HCT116 (cell line): ENCODE data around the gene USO1. TPM values are rescaled to one million over a fixed set of nuclear protein-coding genes. Genes with fewer than 3 reads are reported as not detected.

Experiments
- ATAC-seq: fragments of 200-7000 bp; cut with Tn5 transposase; 2 replicates; pipeline ENCODE4 v1.9.1; 2020; ENCODE audit warnings: mild to moderate bottlenecking, moderate library complexity
- BruUV-seq: library from RNA; stranded (reverse); fragments of 400-500 nt; replicated peaks from 2 replicates; lab custom pipeline; 2021; lab: Mats Ljungman, UMichigan
- CTCF ChIA-PET: fragments of 300-600 bp; sonication (Branson Sonifier 250); formaldehyde crosslinking; loops from one replicate; lab custom pipeline; 2021; ENCODE audit warnings: antibody characterized with exemption; lab: Charles Lee
- POLR2A ChIA-PET: fragments of 300-600, 350-600 bp; sonication (Branson Sonifier 250); formaldehyde crosslinking; loops from one replicate; lab custom pipeline; 2021; ENCODE audit warnings: antibody characterized with exemption; lab: Charles Lee
- RAD21 ChIA-PET, 2 experiments: fragments of 300-600 bp; sonication (Branson Sonifier 250); formaldehyde crosslinking; loops; one replicate each; lab custom pipeline; 2023; ENCODE audit warnings: low total read pairs in 2 of 2; ENCODE audit not compliant: uncharacterized antibody in 2 of 2, unreplicated experiment in 2 of 2, low non-redundant PET in 1 of 2; lab: Charles Lee
- DNase-seq: peaks from one replicate; pipeline ENCODE4 v3.0.0-alpha.2; 2010; ENCODE audit warnings: low read depth, low spot score
- H2AFZ ChIP-seq: fragments of 200-600 bp; shearing (Covaris generic), sonication (generic); 2 replicates; pipeline ENCODE4 v1.6.1; 2017; ENCODE audit warnings: low read depth, mixed run types, mixed read lengths, antibody characterized with exemption, low read length; ENCODE audit not compliant: poor library complexity, severe bottlenecking
- H3K27ac ChIP-seq: 2 replicates; pipeline ENCODE4 v1.5.1; 2012; ENCODE audit warnings: low read depth, low read length
- H3K27me3 ChIP-seq: fragments of 200-600 bp; sonication (generic); 2 replicates; pipeline ENCODE4 v1.6.1; 2016; ENCODE audit warnings: mixed run types, low read length, mixed read lengths; ENCODE audit not compliant: insufficient read depth
- H3K36me3 ChIP-seq, 2 experiments: fragments of 200-500 bp in 1 of 2; fragments of 200-600 bp in 1 of 2; sonication (Bioruptor generic) in 1 of 2; sonication (generic) in 1 of 2; 2 replicates each; pipeline versions ENCODE4 v1.5.1 to v1.6.1; 2014 to 2016; ENCODE audit warnings: low read length in 2 of 2, inconsistent platforms in 1 of 2, mixed read lengths in 1 of 2, mixed run types in 1 of 2; ENCODE audit not compliant: insufficient read depth in 2 of 2, control insufficient read depth in 1 of 2
- H3K4me1 ChIP-seq, 2 experiments: fragments of 200-600 bp in 1 of 2; sonication (generic) in 1 of 2; 2 replicates each; pipeline versions ENCODE4 v1.5.1 to v1.6.1; 2012 to 2017; ENCODE audit warnings: low read length in 2 of 2, inconsistent platforms in 1 of 2, mild to moderate bottlenecking in 1 of 2, mixed read lengths in 1 of 2, mixed run types in 1 of 2, moderate library complexity in 1 of 2; ENCODE audit not compliant: insufficient read depth in 2 of 2, control insufficient read depth in 1 of 2
- H3K4me2 ChIP-seq: fragments of 200-600 bp; sonication (generic); 2 replicates; pipeline ENCODE4 v1.6.1; 2017; ENCODE audit warnings: mixed run types, low read length, mixed read lengths
- H3K4me3 ChIP-seq, 2 experiments: fragments of 200-600 bp in 1 of 2; sonication (generic) in 1 of 2; replicated peaks in 1 of 2; 2 replicates each; pipeline ENCODE4 v1.5.1; 2011 to 2016; ENCODE audit warnings: low read length in 2 of 2, control low read depth in 1 of 2, low read depth in 1 of 2, mild to moderate bottlenecking in 1 of 2, mixed read lengths in 1 of 2, mixed run types in 1 of 2
- H3K79me2 ChIP-seq: fragments of 200-600 bp; sonication (generic); 2 replicates; pipeline ENCODE4 v1.6.1; 2017; ENCODE audit warnings: mild to moderate bottlenecking, mixed run types, low read length, moderate library complexity, mixed read lengths; ENCODE audit not compliant: insufficient read depth
- H3K9ac ChIP-seq: fragments of 200-600 bp; sonication (generic); 2 replicates; pipeline ENCODE4 v1.6.1; 2016; ENCODE audit warnings: low read length, mixed read lengths
- H3K9me2 ChIP-seq: fragments of 200-600 bp; sonication (generic), shearing (Covaris generic); 2 replicates; pipeline ENCODE4 v1.6.1; 2017; ENCODE audit warnings: mixed run types, mild to moderate bottlenecking, moderate library complexity; ENCODE audit not compliant: insufficient read depth
- H3K9me3 ChIP-seq, 2 experiments: fragments of 200-500 bp in 1 of 2; fragments of 200-600 bp in 1 of 2; sonication (Bioruptor generic) in 1 of 2; sonication (generic) in 1 of 2; 2 replicates each; pipeline ENCODE4 v1.6.1; 2014 to 2017; ENCODE audit warnings: low read length in 2 of 2, mixed read lengths in 2 of 2, inconsistent platforms in 1 of 2, low read depth in 1 of 2, mild to moderate bottlenecking in 1 of 2, mixed run types in 1 of 2, moderate library complexity in 1 of 2; ENCODE audit not compliant: control insufficient read depth in 1 of 2, insufficient read depth in 1 of 2
- H4K20me1 ChIP-seq: fragments of 200-600 bp; sonication (generic), shearing (Covaris generic); 2 replicates; pipeline ENCODE4 v1.6.1; 2017; ENCODE audit warnings: mixed run types, mild to moderate bottlenecking, moderate library complexity; ENCODE audit not compliant: insufficient read depth
- ATF3 ChIP-seq: IDR thresholded peaks from 2 replicates; pipeline ENCODE4 v1.6.1; 2012
- CBX3 ChIP-seq: IDR thresholded peaks from 2 replicates; pipeline ENCODE4 v1.6.1; 2012; ENCODE audit warnings: low read depth
- CEBPB ChIP-seq: IDR thresholded peaks from 2 replicates; pipeline ENCODE4 v1.6.1; 2012; ENCODE audit warnings: low read depth
- CTCF ChIP-seq, 3 experiments: fragments of 200-600 bp in 1 of 3; sonication (generic) in 1 of 3; IDR thresholded peaks in 2 of 3; conservative IDR thresholded peaks in 1 of 3; 2 replicates each; pipeline ENCODE4 v1.5.1; 2012 to 2017; ENCODE audit warnings: low read depth in 2 of 3, low read length in 2 of 3, antibody characterized with exemption in 1 of 3, borderline replicate concordance in 1 of 3, control low read depth in 1 of 3, mild to moderate bottlenecking in 1 of 3, mixed read lengths in 1 of 3, mixed run types in 1 of 3, moderate library complexity in 1 of 3; ENCODE audit not compliant: insufficient read depth in 1 of 3
- ELF1 ChIP-seq: IDR thresholded peaks from 2 replicates; pipeline ENCODE4 v1.6.1; 2012; ENCODE audit warnings: low read depth, borderline replicate concordance
- EZH2 ChIP-seq: fragments of 200-600 bp; sonication (generic); IDR thresholded peaks from 2 replicates; pipeline ENCODE4 v1.6.1; 2017; ENCODE audit warnings: antibody characterized with exemption, mixed run types
- EZH2phosphoT487 ChIP-seq: fragments of 200-600 bp; IDR thresholded peaks from 2 replicates; pipeline ENCODE4 v1.6.1; 2018; ENCODE audit warnings: antibody characterized with exemption, borderline replicate concordance
- FOSL1 ChIP-seq: IDR thresholded peaks from 2 replicates; pipeline ENCODE4 v1.6.1; 2012; ENCODE audit warnings: low read depth
- JUND ChIP-seq: IDR thresholded peaks from 2 replicates; pipeline ENCODE4 v1.6.1; 2012
- POLR2A ChIP-seq: IDR thresholded peaks from 2 replicates; pipeline ENCODE4 v1.7.0; 2011; ENCODE audit warnings: borderline replicate concordance; ENCODE audit not compliant: insufficient read depth, insufficient read length; ENCODE audit errors: extremely low read depth
- POLR2AphosphoS5 ChIP-seq: IDR thresholded peaks from 2 replicates; pipeline ENCODE4 v1.6.1; 2011; ENCODE audit warnings: mild to moderate bottlenecking, low read depth, low read length, moderate library complexity
- RAD21 ChIP-seq: IDR thresholded peaks from 2 replicates; pipeline ENCODE4 v1.6.1; 2012; ENCODE audit warnings: low read depth, mild to moderate bottlenecking
- REST ChIP-seq: IDR thresholded peaks from 2 replicates; pipeline ENCODE4 v1.6.1; 2012; ENCODE audit warnings: low read depth
- SIN3A ChIP-seq: IDR thresholded peaks from 2 replicates; pipeline ENCODE4 v1.6.1; 2012; ENCODE audit warnings: low read depth
- SP1 ChIP-seq: IDR thresholded peaks from 2 replicates; pipeline ENCODE4 v1.6.1; 2012; ENCODE audit warnings: low read depth
- SRF ChIP-seq: IDR thresholded peaks from 2 replicates; pipeline ENCODE4 v1.6.1; 2012; ENCODE audit warnings: low read depth
- TCF7L2 ChIP-seq: IDR thresholded peaks from 2 replicates; pipeline ENCODE4 v1.7.0; 2011; ENCODE audit warnings: borderline replicate concordance, inconsistent platforms; ENCODE audit not compliant: insufficient read depth, insufficient read length; ENCODE audit errors: extremely low read depth
- YY1 ChIP-seq: IDR thresholded peaks from 2 replicates; pipeline ENCODE4 v1.6.1; 2011; ENCODE audit warnings: low read length, low read depth, moderate library complexity, mild to moderate bottlenecking; ENCODE audit not compliant: insufficient replicate concordance; ENCODE audit errors: extremely low read depth
- ZBTB33 ChIP-seq: IDR thresholded peaks from 2 replicates; pipeline ENCODE4 v1.6.1; 2011; ENCODE audit warnings: mild to moderate bottlenecking, low read length, moderate library complexity; ENCODE audit not compliant: insufficient replicate concordance; ENCODE audit errors: extremely low read depth
- ZFX ChIP-seq: fragments of 450-650 bp; IDR thresholded peaks from 2 replicates; pipeline ENCODE4 v1.6.1; 2017
- intact Hi-C: fragments of 100-400 bp; cut with micrococcal nuclease; formaldehyde crosslinking; loops from 2 replicates; pipeline ENCODE4 v1.10.0; 2022
- total RNA-seq: library from RNA; stranded (reverse); gene quantifications from one replicate; pipeline ENCODE4 v1.2.1, GENCODE V29; 2021; ENCODE audit not compliant: unreplicated experiment

Gene USO1
- total RNA-seq, 1 experiment from 2014 or later = 72.7 TPM

GRCh38 chr4:75781305-75781704, 56.9 kb downstream of the USO1 start:
- Histone ChIP-seq H3K27me3 (no peaks in the 10 kb centered on the region), H3K79me2 (no peaks in the 10 kb centered on the region), H3K9me3 (no peaks in the 10 kb centered on the region), H3K4me3 (no peak overlapping the region), H3K4me1 (no peaks in the 10 kb centered on the region), H3K4me2 (no peak overlapping the region), H3K27ac (no peak overlapping the region), H3K9ac (no peak overlapping the region), H3K9me2 (no peaks in the 10 kb centered on the region), H3K36me3 (peaks cover 17 to 30% of the 10 kb centered on the region in 2 experiments), H2AFZ (no peak overlapping the region), H4K20me1 (no peaks in the 10 kb centered on the region)
- TF ChIP-seq EZH2 (no peak), CBX3 (no peak), ZFX (no peak), EZH2phosphoT487 (no peak), JUND (no peak), ELF1 (no peak), SIN3A (no peak), POLR2A (no peak), ZBTB33 (no peak), REST (no peak), YY1 (no peak), CEBPB (no peak), SP1 (no peak), CTCF (IDR thresholded peaks at IDR 0.05 in 2 of 3, conservative IDR thresholded peaks at IDR 0.05 in 1 of 3; ENCODE audit: borderline replicate concordance in 1 of 3, insufficient read depth in 1 of 3, low read depth in 2 of 3, low read length in 2 of 3) (no peak), ATF3 (no peak), SRF (no peak), POLR2AphosphoS5 (no peak), RAD21 (no peak), TCF7L2 (no peak), FOSL1 (no peak)
- no TSS peak for BruUV-seq
- POLR2A ChIA-PET = no interaction called here
- intact Hi-C loops = no loop called here
- ATAC-seq = no peak
- DNase-seq = no peak
- RAD21 ChIA-PET = no interaction called here
- CTCF ChIA-PET = no interaction called here
